RWPE1 (cell line): ENCODE data around the gene DRC7.

Source experiments
- CTCF ChIA-PET: fragments of 350-600 bp; sonication (Branson Sonifier 250); formaldehyde crosslinking; extraction: SDS; loops from one replicate; lab custom pipeline; 2021; lab: Yijun Ruan, JAX
- POLR2A ChIA-PET: fragments of 400-600 bp; formaldehyde crosslinking; extraction: SDS; loops from one replicate; lab custom pipeline; 2020; ENCODE audit warnings: antibody characterized with exemption; ENCODE audit not compliant: low non-redundant PET; lab: Yijun Ruan, JAX
- DNase-seq: peaks from one replicate; pipeline ENCODE4 v3.0.0; 2012; ENCODE audit warnings: low spot score
- H3K27ac ChIP-seq: fragments of 450-650 bp; 2 replicates; pipeline ENCODE4 v1.5.1; 2017
- TF ChIP-seq, protein P1 (sequence below): fragments of 450-650 bp; conservative IDR thresholded peaks from 2 replicates; pipeline ENCODE4 v1.5.1; 2017; ENCODE audit warnings: low read depth, mild to moderate bottlenecking

Gene DRC7

DNA sequence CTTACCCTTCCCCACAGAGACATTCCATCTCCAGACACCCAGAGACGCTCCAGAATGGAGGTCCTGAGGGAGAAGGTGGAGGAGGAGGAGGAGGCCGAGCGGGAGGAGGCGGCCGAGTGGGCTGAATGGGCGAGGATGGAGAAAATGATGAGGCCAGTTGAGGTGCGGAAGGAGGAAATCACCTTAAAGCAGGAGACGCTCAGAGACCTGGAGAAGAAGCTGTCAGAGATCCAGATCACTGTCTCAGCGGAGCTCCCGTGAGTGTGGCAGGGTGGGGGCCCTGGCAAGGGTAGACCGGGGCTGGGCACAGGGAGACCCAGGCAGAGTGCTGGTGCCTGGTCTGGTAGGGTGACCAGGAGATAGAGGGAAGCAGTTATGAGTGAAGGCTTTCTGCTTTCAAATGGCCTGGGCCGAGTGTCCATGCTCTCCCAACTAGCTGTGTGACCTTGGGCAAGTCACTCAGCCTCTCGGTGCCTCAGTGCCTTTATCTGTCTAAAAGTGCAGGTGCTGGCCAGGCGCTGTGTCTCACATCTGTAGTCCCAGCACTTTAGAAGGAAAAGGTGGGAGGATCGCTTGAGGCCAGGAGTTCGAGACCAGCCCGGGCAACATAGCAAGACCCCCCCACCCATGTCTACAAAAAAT lies 3.4 kb downstream of the DRC7 start:
- no peak overlapping the region for H3K27ac ChIP-seq
- TF ChIP-seq, protein P1, sequence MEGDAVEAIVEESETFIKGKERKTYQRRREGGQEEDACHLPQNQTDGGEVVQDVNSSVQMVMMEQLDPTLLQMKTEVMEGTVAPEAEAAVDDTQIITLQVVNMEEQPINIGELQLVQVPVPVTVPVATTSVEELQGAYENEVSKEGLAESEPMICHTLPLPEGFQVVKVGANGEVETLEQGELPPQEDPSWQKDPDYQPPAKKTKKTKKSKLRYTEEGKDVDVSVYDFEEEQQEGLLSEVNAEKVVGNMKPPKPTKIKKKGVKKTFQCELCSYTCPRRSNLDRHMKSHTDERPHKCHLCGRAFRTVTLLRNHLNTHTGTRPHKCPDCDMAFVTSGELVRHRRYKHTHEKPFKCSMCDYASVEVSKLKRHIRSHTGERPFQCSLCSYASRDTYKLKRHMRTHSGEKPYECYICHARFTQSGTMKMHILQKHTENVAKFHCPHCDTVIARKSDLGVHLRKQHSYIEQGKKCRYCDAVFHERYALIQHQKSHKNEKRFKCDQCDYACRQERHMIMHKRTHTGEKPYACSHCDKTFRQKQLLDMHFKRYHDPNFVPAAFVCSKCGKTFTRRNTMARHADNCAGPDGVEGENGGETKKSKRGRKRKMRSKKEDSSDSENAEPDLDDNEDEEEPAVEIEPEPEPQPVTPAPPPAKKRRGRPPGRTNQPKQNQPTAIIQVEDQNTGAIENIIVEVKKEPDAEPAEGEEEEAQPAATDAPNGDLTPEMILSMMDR, result no peak
- CTCF ChIA-PET, result interaction anchor here (0.7 kb wide), 1 partner anchor 629 kb away, joined by 3 read pairs; no protein-coding TSS in a partner anchor
- POLR2A ChIA-PET, result no interaction called here
- no peak for DNase-seq

DNA sequence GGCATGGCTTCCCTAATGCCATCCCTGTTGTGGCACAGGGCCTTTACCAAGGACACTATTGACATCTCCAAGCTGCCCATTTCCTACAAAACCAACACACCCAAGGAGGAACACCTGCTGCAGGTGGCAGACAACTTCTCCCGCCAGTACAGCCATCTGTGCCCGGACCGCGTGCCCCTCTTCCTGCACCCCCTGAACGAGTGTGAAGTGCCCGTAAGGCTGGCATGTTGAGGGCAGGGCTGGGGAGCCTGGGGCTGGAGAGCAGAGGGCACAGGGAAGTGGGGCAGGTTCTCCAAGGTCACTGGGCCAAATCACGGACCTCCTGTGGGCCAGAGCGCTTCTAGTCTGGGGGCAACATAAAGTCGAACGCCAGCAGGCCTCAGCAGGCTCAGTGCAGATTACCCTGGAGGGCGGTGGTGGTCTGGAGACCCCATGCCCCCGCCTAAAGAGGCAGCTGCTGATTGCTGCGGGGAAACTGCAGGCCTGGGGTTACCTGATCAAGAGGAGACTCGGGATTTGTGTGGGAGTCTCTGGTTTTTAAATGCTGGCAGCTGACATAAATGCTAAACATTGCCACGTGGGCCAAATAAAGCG lies 4.3 kb downstream of the DRC7 start:
- CTCF ChIA-PET, result no interaction called here
- H3K27ac ChIP-seq, result no peak overlapping the region
- DNase-seq, result no peak
- POLR2A ChIA-PET, result no interaction called here
- TF ChIP-seq, protein P1, result no peak

DNA sequence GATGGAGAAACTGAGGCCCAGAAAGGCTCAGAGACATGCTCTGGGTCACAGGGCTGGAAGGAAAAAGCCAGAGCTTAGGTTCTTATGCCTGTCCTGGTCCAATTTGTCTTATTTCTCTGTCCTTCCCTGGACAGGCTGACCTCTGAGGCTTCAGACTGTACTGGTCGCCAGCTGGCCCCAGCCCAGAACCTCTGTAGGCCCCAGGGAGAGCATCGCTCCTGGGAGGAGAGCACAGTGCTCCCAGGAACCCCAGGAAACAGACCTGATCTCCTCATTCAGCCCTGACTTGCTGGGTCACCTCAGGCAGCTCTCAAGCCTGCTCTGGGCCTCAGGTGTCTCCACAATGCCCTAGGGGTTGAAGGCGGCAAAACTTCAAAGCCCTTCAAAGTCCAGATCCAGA lies 4.9 kb downstream of the DRC7 start:
- no peak for DNase-seq
- TF ChIP-seq, protein P1, result no peak
- CTCF ChIA-PET, result no interaction called here
- H3K27ac ChIP-seq, result no peak overlapping the region
- POLR2A ChIA-PET, result no interaction called here

DNA sequence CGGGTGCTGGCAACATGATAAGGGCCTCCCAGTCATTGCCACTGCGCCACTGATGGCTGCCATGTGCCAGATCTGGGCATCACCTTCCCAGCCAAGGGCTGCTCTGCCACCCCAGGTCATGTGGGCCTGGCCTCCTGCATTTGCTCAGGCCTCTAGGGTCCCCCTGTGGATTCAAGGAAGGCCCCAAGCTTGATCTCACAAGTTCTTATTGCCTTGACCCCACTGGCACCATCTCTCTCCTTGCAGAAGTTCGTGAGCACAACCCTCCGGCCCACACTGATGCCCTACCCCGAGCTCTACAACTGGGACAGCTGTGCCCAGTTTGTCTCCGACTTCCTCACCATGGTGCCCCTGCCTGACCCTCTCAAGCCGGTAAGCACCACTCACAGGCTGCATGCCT lies 5.3 kb downstream of the DRC7 start:
- ChIA-PET CTCF (no interaction called here), POLR2A (no interaction called here)
- DNase-seq, result no peak
- TF ChIP-seq, protein P1, result no peak
- no peak overlapping the region for H3K27ac ChIP-seq

DNA sequence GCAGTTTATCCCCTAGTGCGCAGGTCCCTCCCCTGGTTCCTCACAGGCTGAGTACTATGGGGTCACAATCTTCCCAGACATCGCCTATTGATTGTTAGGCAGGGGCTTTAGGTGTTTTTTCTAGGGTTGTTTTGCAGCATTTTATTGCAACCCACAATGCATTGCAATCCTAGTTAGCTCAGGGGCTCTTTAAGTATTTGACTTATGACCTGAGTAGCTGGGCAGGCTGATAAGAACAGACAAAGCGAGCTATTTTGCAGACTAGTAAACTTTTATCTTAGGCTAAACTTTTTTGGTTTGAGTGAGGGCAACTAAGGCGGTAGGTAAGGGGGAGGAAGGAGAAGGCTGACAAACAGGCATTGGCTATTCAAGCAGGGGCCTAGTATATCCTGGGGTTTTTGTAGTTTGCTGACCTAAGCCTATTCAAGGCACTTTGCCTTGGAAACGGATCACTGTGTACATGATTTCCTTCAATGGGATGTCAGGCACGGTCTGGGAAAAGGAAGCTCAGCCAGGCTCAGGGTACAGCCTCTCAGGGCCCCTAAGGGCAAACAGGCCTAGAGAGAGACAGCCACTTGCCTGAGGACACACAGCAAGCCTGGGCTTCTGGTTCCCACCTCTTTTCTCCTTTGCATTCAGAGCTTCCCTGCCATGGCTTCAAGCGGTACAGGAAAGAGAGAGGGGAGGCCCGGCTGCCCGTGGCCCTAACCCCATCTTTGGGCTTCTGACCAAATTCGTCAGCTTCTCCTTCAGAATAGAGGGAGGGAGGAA lies 6.4 kb downstream of the DRC7 start:
- POLR2A ChIA-PET, result no interaction called here
- DNase-seq, result no peak
- CTCF ChIA-PET, result interaction anchor here (0.5 kb wide), 1 partner anchor 1192 kb away, joined by 3 read pairs; no protein-coding TSS in a partner anchor
- TF ChIP-seq, protein P1, result no peak
- no peak overlapping the region for H3K27ac ChIP-seq

DNA sequence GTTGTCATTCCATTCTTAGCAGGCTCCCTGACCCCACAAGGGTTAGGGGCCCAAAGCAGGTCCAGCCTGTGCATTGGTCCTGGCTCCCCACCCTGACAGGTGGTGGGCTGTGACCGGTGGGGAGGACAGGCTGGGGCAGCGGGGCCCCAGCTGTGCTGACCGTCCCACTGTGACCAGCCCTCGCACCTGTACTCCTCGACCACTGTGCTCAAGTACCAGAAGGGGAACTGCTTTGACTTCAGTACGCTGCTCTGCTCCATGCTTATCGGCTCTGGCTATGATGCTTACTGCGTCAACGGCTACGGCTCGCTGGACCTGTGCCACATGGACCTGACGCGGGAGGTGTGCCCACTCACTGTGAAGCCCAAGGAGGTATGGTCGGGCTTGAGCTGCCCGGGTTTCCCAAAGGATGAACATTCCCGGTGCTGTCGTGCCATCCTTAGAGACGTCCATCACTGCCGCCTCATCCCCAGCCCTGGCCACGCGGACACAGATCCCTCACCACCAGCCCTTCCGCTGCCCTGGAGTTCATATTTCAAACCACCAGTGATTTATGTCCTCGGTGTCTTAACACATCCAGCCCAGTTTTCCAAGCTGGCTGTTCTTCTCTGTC lies 7.3 kb downstream of the DRC7 start:
- no peak for DNase-seq
- TF ChIP-seq, protein P1, result no peak
- POLR2A ChIA-PET, result no interaction called here
- H3K27ac ChIP-seq, result no peak overlapping the region
- CTCF ChIA-PET, result interaction anchor here (0.7 kb wide), 1 partner anchor 126 kb away, joined by 4 read pairs; no protein-coding TSS in a partner anchor
